GM18870 (cell line): ENCODE data around the gene ZFHX3.

Source experiments
- ATAC-seq: cut with Tn5 transposase; IDR thresholded peaks from one replicate; pipeline ENCODE4 v1.9.1; 2021; ENCODE audit warnings: moderate library complexity; ENCODE audit not compliant: unreplicated experiment

ZFHX3 gene

DNA sequence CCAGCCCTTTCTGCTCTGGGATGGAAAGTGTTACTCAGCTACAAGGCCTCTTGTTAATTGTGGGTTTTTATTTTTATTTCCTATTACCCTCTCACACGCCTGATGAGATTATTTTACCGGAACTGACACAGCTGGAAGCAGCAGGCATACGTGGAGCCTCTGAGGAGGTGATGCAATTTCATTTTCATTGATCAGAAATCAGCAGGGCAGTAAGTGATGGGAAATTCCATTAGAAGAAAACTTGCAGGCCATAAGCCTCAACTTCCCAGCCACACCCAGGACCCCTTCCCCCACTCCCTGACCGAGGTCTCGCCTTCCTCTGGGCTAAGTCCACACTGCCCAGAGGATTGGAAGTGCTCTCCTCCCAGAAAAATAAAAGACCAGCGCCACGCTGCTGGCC is 69.7 kb downstream of the ZFHX3 start:
- ATAC-seq = no peak

DNA sequence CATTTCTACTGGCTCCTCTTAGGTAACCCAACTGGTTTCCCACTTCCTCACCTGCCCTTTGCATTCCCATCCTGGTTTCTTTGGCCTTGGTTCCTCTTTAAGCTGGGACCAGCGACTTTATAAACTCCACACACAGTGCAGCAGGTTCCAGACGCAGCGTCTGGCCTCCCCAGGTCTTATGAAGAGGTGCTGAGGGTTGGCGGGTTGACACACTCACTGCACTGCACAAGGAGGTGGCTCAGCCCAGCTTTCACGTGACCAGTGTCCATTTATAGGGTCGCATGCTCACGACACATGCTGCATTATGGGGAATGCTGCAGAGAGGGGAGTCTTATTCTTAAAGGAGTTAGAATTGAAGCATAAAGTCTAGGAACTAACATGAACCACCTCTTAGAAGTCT is 70.8 kb downstream of the ZFHX3 start:
- no peak for ATAC-seq

DNA sequence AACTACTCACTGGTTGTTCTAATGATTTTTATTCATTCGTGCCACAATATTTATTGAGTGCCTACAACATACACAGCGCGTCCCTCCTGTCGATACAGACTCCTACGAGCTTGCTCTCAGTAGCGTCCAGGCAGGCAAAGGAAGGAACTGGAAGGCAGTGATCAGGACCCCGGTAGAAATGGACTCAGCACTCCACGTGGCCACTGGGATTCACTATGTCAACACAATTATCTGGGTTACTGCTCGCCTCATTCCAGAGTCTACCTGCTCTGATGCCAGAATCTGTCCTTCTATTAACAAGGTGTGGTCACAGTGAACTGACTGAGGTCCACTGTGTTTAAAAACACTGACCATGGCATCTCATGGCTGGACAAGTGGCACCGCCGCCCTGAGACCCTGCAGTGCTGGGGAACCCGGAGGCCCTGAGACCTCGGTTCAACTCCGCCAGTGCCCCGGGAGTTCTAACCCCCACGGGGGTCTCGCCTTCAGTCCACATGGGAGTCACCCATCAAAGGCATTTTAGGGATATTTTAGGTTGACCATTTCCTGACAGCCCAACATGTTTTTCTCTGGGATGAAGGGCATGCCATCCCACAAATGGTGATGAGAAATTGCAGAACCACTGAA is 71.4 kb downstream of the ZFHX3 start:
- no peak for ATAC-seq

DNA sequence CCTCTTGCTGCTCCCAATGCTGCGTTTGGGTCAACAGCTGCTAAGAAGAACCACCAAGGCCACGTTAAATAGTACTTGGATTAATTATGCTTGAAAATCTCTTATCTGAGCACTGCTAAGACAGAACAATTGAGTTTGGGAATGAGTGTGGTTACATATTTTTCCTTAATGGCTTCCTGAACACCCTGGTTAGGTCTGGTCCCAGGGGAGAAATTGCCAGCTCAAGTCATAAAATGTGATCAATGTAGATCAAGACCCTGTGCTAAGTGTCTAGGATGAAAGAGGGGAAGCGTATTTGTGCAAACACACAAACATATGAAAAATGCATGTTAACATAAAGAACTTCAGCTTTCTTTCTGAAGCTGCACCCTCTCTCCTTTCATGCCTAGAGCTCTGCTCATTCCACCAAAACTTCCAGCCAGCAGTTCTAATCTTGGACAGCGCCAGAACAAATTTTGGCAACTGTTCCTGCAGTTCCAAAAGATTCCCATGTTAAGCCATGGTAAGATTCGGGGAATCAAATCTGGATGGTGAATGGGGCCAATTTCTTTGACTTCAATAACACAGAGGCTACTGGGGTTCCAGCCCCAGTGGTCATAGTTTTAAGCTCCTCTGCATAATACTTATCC is 72.0 kb downstream of the ZFHX3 start:
- ATAC-seq = no peak

DNA sequence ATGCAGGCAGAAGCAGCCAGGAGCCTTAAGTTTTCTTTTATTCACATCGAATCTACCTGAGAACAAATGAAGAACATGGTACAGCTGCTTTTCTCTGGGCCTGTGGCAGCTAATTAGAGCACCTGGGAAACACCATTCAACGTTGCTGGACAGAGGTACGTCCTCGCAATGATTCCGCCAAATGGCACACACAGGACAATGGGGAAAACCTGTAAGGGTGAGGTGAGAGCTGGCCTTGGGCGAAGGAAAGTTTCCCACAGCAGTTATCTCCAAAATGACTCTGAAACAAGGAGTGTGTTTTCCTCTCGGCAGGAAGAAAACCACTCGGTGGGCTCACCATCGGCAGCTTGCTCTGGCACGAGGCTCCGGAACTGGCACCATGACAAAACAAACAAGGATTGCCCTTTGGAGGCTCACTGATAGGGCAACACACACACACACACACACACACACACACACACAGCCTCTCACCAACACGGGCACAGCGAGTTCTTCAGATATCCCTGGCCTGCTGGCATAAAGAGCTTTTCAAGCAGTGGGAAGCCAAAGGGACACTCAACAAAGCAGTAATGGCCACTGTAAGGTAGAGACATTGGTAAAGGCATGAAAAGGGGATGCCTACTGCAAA is 73.7 kb downstream of the ZFHX3 start:
- no peak for ATAC-seq

DNA sequence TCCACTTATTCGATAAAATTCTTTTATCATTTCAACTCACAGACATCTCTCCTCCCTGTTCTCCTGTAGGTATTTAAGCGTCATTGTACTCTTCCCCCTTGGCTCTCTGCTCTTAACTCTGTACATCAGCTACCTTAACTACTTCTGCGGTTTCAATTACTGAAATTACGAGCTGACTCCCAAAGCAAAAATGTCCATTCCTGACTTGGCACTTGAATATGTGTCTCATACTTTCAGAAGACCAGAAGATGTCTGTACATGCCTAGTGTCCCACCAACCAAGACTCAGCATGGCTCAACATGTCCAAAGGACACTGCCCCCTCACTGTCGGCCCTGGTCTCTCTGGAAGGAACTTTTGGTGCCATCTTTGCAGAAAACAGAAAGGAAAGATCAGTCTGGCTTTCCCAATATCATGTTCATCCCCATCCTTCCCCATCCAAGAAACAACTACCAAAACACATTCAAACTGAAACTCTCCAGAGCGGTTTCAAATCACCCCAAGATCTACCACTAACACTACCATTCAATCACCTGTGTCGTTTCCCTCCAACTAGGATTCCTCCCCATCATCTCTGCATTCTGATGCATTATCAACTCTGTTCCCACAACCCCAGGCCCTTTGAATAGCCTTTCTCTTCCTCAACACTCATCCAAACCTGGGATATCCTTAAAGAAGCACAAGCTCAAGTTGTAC is 74.9 kb downstream of the ZFHX3 start:
- no peak for ATAC-seq

DNA sequence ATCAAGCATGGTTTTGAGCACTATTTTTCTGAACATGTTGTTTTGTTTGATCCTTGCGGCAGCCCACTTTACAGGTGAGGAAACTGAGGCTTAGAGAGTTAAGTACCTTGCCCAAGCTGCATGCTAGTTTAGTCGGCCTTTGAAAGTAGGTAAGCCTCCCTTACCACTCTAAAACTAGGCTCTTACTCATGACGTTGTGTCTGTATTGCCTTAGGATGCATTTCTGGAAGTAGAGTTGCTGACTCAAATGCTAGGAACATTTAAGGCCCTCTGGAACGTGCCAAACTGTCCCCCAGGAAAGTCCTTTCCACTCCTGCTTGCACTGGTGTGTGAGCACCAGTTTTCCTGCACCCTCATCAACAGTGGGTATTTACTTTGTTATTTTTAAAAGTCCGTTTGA is 76.6 kb downstream of the ZFHX3 start:
- ATAC-seq = no peak

DNA sequence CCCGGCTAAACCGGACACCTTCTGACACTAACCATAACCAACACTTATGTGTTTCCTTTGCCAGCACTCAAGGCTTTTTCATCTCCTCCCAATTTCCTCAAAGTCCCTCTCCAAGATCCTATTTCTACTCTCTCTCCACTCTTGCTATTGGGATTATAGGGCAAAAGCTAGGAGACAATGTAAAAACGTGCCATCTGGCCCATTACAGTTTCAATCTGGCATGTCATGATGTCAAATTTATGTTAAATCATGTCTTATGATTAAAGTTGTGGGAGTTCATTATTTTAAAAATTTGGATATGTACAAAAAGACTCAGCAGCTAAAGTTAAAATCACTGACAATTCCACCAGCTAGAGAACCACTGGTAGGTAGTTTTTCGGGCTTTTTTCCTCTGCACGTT is 77.3 kb downstream of the ZFHX3 start:
- ATAC-seq = no peak

DNA sequence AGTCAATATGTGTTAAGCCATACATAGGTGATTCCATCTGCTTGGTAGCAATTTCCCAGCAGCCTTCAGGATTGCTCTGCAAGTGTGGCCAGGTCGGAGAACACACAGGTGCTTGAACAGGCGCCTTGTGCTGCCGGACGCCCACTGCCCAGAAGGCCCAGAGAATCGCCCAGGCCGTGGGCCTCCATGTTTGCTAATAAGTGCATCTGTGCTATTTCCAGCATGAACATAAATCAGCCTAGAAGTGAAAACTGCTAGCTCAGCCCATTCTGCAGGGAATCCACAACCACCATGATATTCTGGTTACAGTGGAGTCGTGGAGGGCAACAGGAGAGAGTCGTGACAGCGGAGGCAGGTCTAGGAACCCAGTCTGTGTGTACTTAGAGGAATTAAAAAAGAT is 78.1 kb downstream of the ZFHX3 start:
- ATAC-seq = no peak

DNA sequence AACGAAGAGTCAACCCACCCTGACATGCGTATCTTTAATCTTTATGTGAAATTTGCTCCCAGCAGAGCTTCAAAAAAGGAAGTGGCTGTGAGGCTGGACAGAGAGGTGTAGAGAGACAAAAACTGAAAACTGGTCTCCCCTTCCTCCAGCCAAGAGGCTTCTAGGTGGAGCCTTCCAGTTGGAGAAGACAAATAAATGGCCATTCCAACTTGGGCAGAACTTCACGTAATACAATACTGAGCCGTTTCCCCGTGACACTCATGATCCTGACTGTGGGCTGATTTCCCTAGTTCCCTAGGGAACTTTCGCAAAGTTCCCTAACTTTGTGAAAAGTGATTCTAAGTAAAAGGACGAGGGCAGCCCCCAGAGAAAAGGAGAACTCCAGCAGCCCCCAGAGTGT is 78.8 kb downstream of the ZFHX3 start:
- ATAC-seq = no peak

DNA sequence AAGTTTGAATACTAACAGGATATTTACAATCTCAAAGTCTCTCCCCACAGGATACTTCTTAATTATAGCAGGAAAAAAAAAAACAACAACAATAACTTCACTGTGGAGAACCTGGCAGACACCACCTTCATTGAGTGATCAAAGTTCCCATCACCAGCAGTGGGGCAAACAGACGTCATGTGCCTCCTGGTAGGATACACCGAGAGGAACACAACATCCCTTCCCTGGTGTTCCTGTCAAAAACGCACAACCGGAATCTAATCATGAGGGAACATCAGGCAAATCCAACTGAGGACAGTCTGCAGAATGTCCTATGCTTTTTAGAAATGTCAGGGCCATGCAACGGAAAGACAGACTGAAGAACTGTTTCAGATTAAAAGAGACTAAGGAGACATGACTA is 80.0 kb downstream of the ZFHX3 start:
- ATAC-seq = no peak

DNA sequence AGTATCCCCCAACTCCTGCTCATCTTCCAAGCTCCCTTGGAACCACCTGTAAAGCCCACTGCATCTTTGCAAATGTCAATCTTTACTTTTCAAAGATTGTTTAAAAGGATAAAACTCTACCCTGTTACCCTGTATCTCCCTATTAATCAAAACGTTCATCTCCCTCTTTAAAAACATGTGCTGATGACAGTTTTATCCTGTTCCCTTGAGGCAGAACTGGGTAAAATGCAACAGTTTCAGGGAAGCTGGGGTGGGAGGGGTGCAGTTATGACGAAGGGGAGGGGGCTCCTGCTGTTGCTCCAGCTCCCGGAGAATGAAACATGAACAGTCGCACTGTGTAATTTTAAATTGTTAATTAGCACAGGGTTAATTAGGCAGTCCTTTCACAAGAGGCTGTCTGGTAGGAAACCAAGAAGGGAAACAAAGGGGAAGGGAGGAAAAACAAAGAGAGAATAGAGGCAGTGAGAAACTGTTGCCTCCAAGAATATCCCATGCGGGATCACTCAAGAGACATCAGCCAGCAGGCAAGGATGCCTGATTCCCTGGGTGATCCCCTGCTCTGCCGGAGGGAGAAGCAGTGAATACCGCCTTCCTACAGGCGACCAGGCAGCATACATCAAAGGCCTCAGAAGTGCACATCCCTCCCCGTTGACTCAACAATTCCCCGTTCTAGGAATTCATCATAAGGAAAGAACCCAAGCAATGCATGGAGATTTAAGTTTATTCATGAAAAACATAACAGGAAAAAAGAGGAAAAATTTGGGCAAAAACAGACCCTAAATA is 84.2 kb downstream of the ZFHX3 start:
- ATAC-seq = no peak

DNA sequence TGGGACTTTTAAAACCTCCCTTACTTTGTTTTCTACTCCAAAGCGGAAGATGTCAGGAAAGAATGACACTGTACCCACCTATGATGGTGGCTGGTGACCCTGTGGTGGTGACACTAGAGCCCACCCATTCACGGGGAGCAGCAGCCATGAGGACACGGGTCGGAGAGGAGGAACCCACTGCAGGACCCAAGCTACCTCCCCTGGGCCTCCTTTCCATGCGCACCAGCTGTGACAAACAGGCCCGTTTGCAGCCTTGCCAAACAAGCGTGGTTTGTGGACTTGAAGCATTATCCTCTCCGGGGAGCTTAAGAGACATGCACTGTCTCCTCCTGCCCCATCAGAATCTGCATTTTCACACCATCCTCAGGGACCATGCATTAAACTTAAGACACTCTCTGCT is 85.6 kb downstream of the ZFHX3 start:
- ATAC-seq = no peak

DNA sequence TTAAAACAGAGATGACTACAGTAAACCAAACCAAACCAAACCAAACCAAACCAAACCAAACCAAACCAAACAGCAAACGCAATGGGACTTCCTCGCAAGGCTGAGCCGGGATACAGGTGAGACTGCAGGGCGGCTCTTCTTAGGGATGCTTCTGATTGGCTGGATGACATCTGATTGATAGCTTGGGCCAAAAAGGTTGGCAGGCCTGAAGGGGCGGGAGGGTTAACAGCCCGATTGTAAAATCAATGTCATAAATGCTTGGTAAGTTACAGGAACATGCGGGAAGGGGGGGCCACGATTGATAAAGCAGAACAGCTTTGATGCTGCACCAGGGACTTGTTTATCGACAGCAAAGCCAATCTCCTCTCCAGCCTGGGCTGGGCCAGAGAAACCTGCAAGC is 86.1 kb downstream of the ZFHX3 start:
- no peak for ATAC-seq

DNA sequence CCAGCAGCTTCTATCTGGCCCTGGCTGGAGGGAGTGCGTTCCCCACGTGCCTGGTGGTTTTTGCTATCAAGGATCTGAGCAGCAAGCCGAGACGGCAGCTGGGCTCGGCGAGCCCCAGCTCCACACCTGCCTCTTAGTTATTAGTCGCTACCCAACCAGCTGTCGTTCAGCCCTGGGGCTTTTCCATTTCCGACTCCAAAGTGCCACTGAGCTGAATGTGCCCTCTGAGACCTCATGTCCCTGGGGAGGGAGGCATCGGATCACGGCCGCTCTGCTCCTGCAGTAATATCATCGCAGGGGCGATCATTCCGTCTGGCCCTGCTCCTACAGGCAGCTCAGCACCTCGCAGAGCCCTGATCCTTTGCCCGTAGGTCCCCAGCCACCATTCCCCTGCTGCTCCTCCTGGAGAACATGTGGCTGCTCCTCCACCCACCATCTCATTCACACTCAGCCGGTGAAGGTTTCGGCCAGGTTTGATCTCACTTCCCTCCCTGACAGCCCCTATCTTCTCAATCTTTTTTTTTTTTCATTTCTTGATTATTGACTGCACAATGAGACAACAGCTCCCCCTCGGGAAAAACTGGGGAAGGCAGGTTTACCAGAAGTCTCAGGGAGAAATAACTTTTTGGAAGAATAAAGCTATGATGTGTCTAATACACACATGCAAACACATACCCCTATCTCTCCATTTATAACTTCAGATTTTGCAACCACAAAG is 86.7 kb downstream of the ZFHX3 start:
- ATAC-seq = no peak

DNA sequence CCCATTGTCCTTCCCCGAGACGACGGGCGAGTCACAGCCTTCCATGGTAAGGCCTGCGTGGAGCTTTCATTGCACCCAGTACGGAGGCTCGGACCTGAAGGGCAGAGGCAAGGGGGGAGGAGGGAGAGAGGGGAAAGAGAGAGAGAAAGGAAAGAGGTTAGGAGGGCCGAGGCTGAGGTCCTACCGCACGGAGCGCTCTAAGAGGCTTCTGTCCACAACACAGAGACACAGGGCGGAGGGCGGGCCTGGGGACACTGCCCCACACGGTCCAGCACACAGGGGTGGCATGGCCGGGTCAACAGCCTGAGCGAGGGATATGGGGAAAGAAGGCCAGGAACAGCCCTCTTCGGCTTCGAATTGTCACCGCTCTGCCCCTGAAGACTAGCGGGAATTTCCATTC is 87.8 kb downstream of the ZFHX3 start:
- no peak for ATAC-seq

DNA sequence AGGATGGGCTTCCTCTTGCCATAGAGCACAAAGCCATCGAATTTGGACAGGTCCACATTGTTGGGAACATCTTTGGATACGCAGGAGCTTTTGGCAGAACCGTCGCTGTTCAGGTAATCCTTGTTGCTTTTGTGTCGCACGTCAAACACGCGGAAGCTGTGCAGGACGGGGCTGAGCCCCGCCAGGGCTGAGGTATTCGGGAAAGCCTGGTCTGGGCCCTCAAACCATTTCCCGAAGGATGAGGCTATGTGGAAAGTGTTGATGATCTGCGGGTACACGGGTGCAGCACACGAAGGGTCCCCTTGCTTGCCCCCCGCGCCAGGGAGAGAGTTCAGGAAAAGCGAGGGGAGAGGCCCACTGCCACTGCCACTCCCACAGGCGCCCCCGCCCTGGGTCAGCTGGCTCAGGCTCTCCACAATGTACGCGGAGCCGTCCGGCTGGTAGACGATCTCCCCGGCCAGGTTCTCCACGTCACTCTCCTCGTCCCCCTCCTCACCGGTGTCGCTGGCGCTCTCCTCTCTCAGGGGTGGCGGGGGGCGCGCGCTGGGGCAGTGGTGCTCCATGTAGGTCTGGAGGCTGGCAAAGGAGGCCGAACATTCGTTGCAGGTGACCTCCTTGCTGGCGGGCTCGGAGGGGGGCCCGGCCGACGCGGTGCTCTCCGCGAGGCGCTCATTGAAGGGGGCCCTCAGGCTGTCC is 88.5 kb downstream of the ZFHX3 start:
- no peak for ATAC-seq

DNA sequence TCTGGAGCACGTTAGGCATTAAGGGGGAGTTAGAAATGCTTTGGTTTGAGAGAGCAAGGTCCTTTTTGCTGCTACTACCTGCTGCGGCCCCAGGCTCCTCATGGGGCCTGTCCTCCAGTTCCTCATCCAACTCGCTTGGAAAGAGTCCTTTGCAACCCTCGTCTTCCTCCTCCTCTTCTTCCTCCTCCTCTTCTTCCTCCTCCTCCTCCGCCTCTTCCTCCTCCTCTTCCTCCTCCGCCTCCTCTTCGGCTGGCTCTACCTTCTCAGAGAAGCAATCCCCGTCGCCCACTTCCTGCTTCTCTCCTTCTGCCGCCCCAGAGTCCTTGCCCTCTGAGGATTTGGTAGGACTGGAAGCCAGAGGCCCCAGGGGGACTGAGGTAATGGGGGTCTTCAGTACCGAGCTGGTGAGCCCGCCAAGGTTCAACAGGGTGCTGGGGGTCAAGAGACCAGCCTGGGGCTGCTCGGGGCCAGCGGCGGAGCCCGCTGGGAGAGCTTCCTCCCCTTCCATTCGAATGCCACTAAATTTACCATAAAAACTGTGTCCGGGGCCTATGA is 89.3 kb downstream of the ZFHX3 start:
- no peak for ATAC-seq

DNA sequence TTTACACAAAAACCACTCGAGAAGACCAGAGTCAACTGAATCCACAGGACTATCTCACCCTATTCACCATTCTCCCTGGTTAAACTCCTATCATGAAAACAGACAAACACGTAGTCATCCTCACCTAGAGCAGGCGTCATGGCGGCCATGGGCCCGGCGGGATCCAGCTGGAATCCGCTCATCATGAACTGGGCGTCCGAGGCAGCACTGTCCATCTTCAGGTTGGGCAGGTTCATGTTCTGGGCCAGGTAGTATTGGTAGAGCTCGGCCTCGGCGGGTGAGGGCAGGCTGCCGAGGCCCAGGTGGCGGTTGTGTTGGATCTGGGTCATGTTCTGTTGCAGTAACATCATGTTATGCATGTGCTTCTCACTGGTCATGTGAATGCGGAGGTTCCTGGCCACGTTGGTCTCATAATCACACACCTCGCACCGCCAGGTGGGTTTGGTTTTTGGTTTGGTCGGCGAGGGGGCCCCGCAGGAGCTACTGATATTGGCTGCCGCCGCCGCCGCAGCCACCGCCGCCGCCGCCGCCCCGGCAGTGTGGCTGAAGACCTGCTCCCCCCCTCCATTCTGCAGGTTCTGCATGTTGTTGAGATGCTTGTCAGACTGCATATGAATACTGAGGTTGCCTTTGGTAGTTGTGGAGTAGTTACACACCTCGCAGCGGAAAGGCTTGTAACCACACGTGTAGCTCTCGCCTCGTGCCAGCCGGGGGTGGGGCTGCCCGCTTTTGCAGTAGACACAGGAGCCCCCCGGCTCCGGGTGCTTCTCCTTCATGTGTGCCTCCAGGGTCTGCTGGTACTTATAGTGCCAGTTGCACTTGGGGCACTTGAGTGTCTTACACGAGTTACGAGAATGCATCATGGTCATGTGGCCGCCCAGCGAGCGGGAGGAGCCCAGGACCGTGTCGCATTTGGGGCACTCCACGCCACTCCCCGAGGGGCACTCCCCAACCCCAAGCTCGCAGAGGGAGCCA is 90.3 kb downstream of the ZFHX3 start:
- ATAC-seq = no peak
